ENCODE data around the gene MFN2. TPM values are rescaled to one million over a fixed set of nuclear protein-coding genes. Genes with fewer than 3 reads are reported as not detected.

The MFN2 gene
- 105 and 135 TPM in 2 replicates for total RNA-seq

GRCh38 chr1:11979851-11980675 is at the start of gene MFN2:
TSS of gene MFN2 (plus strand) at chr1:11980444. CDS start at chr1:11989169, 8,725 bp downstream.

GRCh38 chr1:11934302-11935056 is 45.8 kb upstream of the MFN2 start, which contains the start of gene PLOD1:
TSS of gene PLOD1 (plus strand) at chr1:11934717. CDS start at chr1:11934780, 63 bp downstream.

Other genes starting within 250 kb of the MFN2 start
- gene AGTRAP, start 244.3 kb upstream of the MFN2 start, total RNA-seq, result 55.7 and 72.8 TPM in 2 replicates
- 0.07 TPM in 1 of 2 replicates, not detected in the other for gene C1orf167, start 218.3 kb upstream of the MFN2 start, total RNA-seq
- gene MTHFR, start 174.5 kb upstream of the MFN2 start, total RNA-seq, result 18.8 and 25.1 TPM in 2 replicates
- 5.5 and 7.4 TPM in 2 replicates for gene CLCN6, start 174.3 kb upstream of the MFN2 start, total RNA-seq
- not detected in 2 replicates for gene NPPA, start 132.7 kb upstream of the MFN2 start, total RNA-seq
- not detected in 2 replicates for gene NPPB, start 121.5 kb upstream of the MFN2 start, total RNA-seq
- 55.4 and 72.0 TPM in 2 replicates for gene KIAA2013, start 54.0 kb upstream of the MFN2 start, total RNA-seq
- 56.7 and 184 TPM in 2 replicates for gene PLOD1, start 45.7 kb upstream of the MFN2 start, total RNA-seq
- gene MIIP, start 39.1 kb downstream of the MFN2 start, total RNA-seq, result 25.5 and 34.9 TPM in 2 replicates
- not detected in 2 replicates for gene TNFRSF8, start 82.9 kb downstream of the MFN2 start, total RNA-seq
- gene TNFRSF1B, start 186.5 kb downstream of the MFN2 start, total RNA-seq, result 0.07 TPM in 1 of 2 replicates, not detected in the other
- gene VPS13D, start 249.6 kb downstream of the MFN2 start, total RNA-seq, result 36.2 and 66.6 TPM in 2 replicates

All from nasal cavity respiratory epithelium epithelial cell of viscerocranial mucosa (primary cell).